HepG2 (cell line): ENCODE results near the gene WDFY1. TPM values are rescaled to one million over a fixed set of nuclear protein-coding genes. Genes with fewer than 3 reads are reported as not detected.
A peak's percentile ranks its signal among the peaks of the same experiment; 100 is the strongest.

Source experiments
- ATAC-seq: fragments of 200-7000 bp; cut with Tn5 transposase; 3 replicates; pipeline ENCODE4 v1.9.1; 2020; ENCODE audit warnings: mild to moderate bottlenecking, moderate library complexity
- BruUV-seq: library from RNA; stranded (reverse); fragments of 400-500 nt; replicated peaks from 2 replicates; lab custom pipeline; 2021; lab: Mats Ljungman, UMichigan
- CTCF ChIA-PET: fragments of 300-600 bp; formaldehyde crosslinking; extraction: SDS; loops from one replicate; lab custom pipeline; 2021; ENCODE audit warnings: low total read pairs, inconsistent platforms, low intra/inter-chr PET ratio; lab: Yijun Ruan, JAX
- POLR2A ChIA-PET: fragments of 350-600 bp; sonication (Branson Sonifier 250); formaldehyde crosslinking; loops from one replicate; lab custom pipeline; 2020; ENCODE audit warnings: antibody characterized with exemption, inconsistent platforms; lab: Yijun Ruan, JAX
- DNase-seq: peaks from one replicate; pipeline ENCODE4 v3.0.0-alpha.2; 2015; ENCODE audit warnings: low spot score
- FAIRE-seq: peaks from 3 replicates; lab custom pipeline; 2011; peaks lifted over from hg19 to GRCh38; lab: Jason Lieb, UNC
- H2AFZ ChIP-seq: one replicate; pipeline ENCODE4 v1.6.1; 2011; ENCODE audit warnings: low read length, inconsistent platforms
- H3K27ac ChIP-seq: fragments of 300-600 bp; 3 replicates; pipeline ENCODE4 v1.8.0; 2011; ENCODE audit warnings: mixed run types, mild to moderate bottlenecking, mixed read lengths, low read length, inconsistent platforms; ENCODE audit not compliant: insufficient read depth; ENCODE audit errors: extremely low read length
- H3K27me3 ChIP-seq, 2 experiments: fragments of 200-600 bp in 1 of 2; 2 replicates in 1 of 2; 3 replicates in 1 of 2; pipeline versions ENCODE4 v1.6.0 to v1.8.0; 2011; ENCODE audit warnings: low read length in 2 of 2, mild to moderate bottlenecking in 2 of 2, moderate library complexity in 2 of 2, inconsistent platforms in 1 of 2; ENCODE audit not compliant: insufficient read depth in 2 of 2, control insufficient read depth in 1 of 2
- H3K36me3 ChIP-seq, 2 experiments: fragments of 200-600 bp in 1 of 2; replicated peaks in 1 of 2; 2 replicates in 1 of 2; 3 replicates in 1 of 2; pipeline versions ENCODE4 v1.5.1 to v1.8.0; 2011; ENCODE audit warnings: low read length in 2 of 2, inconsistent platforms in 1 of 2; ENCODE audit not compliant: insufficient read depth in 2 of 2, control insufficient read depth in 1 of 2
- H3K4me1 ChIP-seq: 2 replicates; pipeline ENCODE4 v1.5.1; 2012; ENCODE audit warnings: low read length, inconsistent platforms; ENCODE audit not compliant: insufficient read depth
- H3K4me2 ChIP-seq: 2 replicates; pipeline ENCODE4 v1.6.0; 2011; ENCODE audit warnings: low read depth, low read length, inconsistent platforms
- H3K4me3 ChIP-seq, 3 experiments: fragments of 200-600 bp in 1 of 3; sonication (generic), shearing (Covaris generic) in 1 of 3; replicated peaks in 1 of 3; 2 replicates each; pipeline ENCODE4 v1.5.1; 2011 to 2016; ENCODE audit warnings: low read length in 3 of 3, inconsistent platforms in 2 of 3, low read depth in 2 of 3, mild to moderate bottlenecking in 2 of 3, control low read depth in 1 of 3, mixed read lengths in 1 of 3; ENCODE audit not compliant: insufficient read depth in 1 of 3
- H3K79me2 ChIP-seq: one replicate; pipeline ENCODE4 v1.6.1; 2011; ENCODE audit warnings: low read length, inconsistent platforms; ENCODE audit not compliant: insufficient read depth
- H3K9ac ChIP-seq: 2 replicates; pipeline ENCODE4 v1.6.0; 2011; ENCODE audit warnings: mild to moderate bottlenecking, low read depth, low read length, inconsistent platforms; ENCODE audit not compliant: insufficient read depth
- H3K9me3 ChIP-seq: 2 replicates; pipeline ENCODE4 v1.5.1; 2012; ENCODE audit warnings: mild to moderate bottlenecking, low read length
- H4K20me1 ChIP-seq: 2 replicates; pipeline ENCODE4 v1.6.0; 2011; ENCODE audit warnings: inconsistent platforms, mild to moderate bottlenecking, low read length, moderate library complexity; ENCODE audit not compliant: insufficient read depth
- CENPX ChIP-seq: sonication (generic); formaldehyde crosslinking; IDR thresholded peaks from 2 replicates; pipeline ENCODE4 v1.9.0; 2021; ENCODE audit warnings: mild to moderate bottlenecking, missing genetic modification reagents, moderate library complexity
- EHMT2 ChIP-seq: fragments of 200-600 bp; sonication (generic); IDR thresholded peaks from 2 replicates; pipeline ENCODE4 v1.7.0; 2017; ENCODE audit warnings: antibody characterized with exemption, low read depth, low read length, borderline replicate concordance
- GPN1 ChIP-seq: sonication (generic); formaldehyde crosslinking; IDR thresholded peaks from 2 replicates; pipeline ENCODE4 v1.5.1; 2020; ENCODE audit warnings: missing genetic modification reagents, borderline replicate concordance
- GZF1 ChIP-seq: sonication (generic); formaldehyde crosslinking; IDR thresholded peaks from 2 replicates; pipeline ENCODE4 v1.5.1; 2020; ENCODE audit warnings: mild to moderate bottlenecking, missing genetic modification reagents
- KLF6 ChIP-seq: IDR thresholded peaks from 2 replicates; pipeline ENCODE4 v1.8.0; 2016; ENCODE audit warnings: missing biosample characterization, missing genetic modification reagents
- NR2F2 ChIP-seq: IDR thresholded peaks from 2 replicates; pipeline ENCODE4 v1.6.1; 2012; ENCODE audit warnings: low read depth, inconsistent platforms, borderline replicate concordance
- TARDBP ChIP-seq: sonication (generic); formaldehyde crosslinking; IDR thresholded peaks from 2 replicates; pipeline ENCODE4 v1.8.0; 2022; ENCODE audit warnings: mild to moderate bottlenecking, missing genetic modification reagents
- TRIM24 ChIP-seq: sonication (generic); formaldehyde crosslinking; IDR thresholded peaks from 2 replicates; pipeline ENCODE4 v1.8.0; 2022; ENCODE audit warnings: mild to moderate bottlenecking, missing genetic modification reagents
- ZFYVE20 ChIP-seq: sonication (generic); formaldehyde crosslinking; IDR thresholded peaks from 2 replicates; pipeline ENCODE4 v1.8.0; 2023; ENCODE audit warnings: low read depth, mild to moderate bottlenecking, moderate library complexity, missing genetic modification reagents, borderline replicate concordance
- ZNF367 ChIP-seq: sonication (generic); formaldehyde crosslinking; IDR thresholded peaks from 2 replicates; pipeline ENCODE4 v1.4.0; 2020; ENCODE audit warnings: missing genetic modification reagents, borderline replicate concordance
- ZNF451 ChIP-seq: sonication (generic); formaldehyde crosslinking; IDR thresholded peaks from 2 replicates; pipeline ENCODE4 v1.5.0; 2020; ENCODE audit warnings: mild to moderate bottlenecking, missing genetic modification reagents
- ZNF556 ChIP-seq: sonication (generic); formaldehyde crosslinking; IDR thresholded peaks from 2 replicates; pipeline ENCODE4 v1.4.0; 2020; ENCODE audit warnings: mild to moderate bottlenecking, missing genetic modification reagents, borderline replicate concordance
- ZNF562 ChIP-seq: sonication (generic); formaldehyde crosslinking; IDR thresholded peaks from 2 replicates; pipeline ENCODE4 v1.8.0; 2022; ENCODE audit warnings: missing genetic modification reagents, borderline replicate concordance
- ZNF678 ChIP-seq: sonication (generic); formaldehyde crosslinking; IDR thresholded peaks from 2 replicates; pipeline ENCODE4 v1.4.0; 2020; ENCODE audit warnings: mild to moderate bottlenecking, missing genetic modification reagents
- ZSCAN29 ChIP-seq: sonication (generic); formaldehyde crosslinking; conservative IDR thresholded peaks from 2 replicates; pipeline ENCODE4 v1.4.0; 2020; ENCODE audit warnings: mild to moderate bottlenecking, missing genetic modification reagents
- WGBS: methylation state at CpG from one replicate; pipeline ENCODE4 v1.1.6; 2017; ENCODE audit warnings: low lambda C conversion rate; 5-methylcytosine and 5-hydroxymethylcytosine counted together
- in situ Hi-C: cut with HindIII; loops from 2 replicates; pipeline ENCODE4 v1.10.0; 2017; ENCODE audit warnings: low pct_unique_long_range_greater_than_20kb; ENCODE audit not compliant: extremely low pct_ligation_motif_present
- intact Hi-C: fragments of 100-400 bp; cut with micrococcal nuclease; formaldehyde crosslinking; loops from one replicate; pipeline ENCODE4 v1.10.0; 2022; ENCODE audit not compliant: unreplicated experiment
- polyA plus RNA-seq, 8 experiments: library from polyadenylated mRNA; depleted of rRNA in 3 of 8; stranded (reverse) in 7 of 8; unstranded in 1 of 8; fragments of >200 nt; fragmentation: Illumina TruSeq in 4 of 8; extraction: Trizol in 4 of 8; gene quantifications; 2 replicates each; pipeline versions ENCODE4 v1.2.1 to v1.2.3, GENCODE V29; 2011 to 2016; ENCODE audit warnings: low read depth in 4 of 8, missing spikeins in 1 of 8, mixed read lengths in 1 of 8; ENCODE audit not compliant: insufficient read depth in 1 of 8
- total RNA-seq, 5 experiments: library from RNA; depleted of rRNA; stranded (reverse); fragments of >200 nt; fragmentation: Illumina TruSeq; extraction: Trizol; gene quantifications; 2 replicates each; pipeline ENCODE4 v1.2.3, GENCODE V29; 2016; ENCODE audit warnings: low read depth in 1 of 5
- TF ChIP-seq, protein P1 (sequence below): fragments of 450-650 bp; IDR thresholded peaks from 2 replicates; pipeline ENCODE4 v1.6.1; 2016
- TF ChIP-seq, protein P2 (sequence below): sonication (generic); formaldehyde crosslinking; IDR thresholded peaks from 2 replicates; pipeline ENCODE4 v1.4.0; 2020; ENCODE audit warnings: missing genetic modification reagents

Gene WDFY1
- total and polyA plus RNA-seq, 2 of the 13 experiments (the other 11 are each of a cell fraction or from before 2014, with no cell fraction given): 77.0 to 78.4 TPM

GRCh38 chr2:223828314-223828713 lies 116.8 kb downstream of the WDFY1 start:
- in situ Hi-C loops: no loop called here
- Histone ChIP-seq H3K36me3 (no peaks in the 10 kb centered on the region), H3K27me3 (no peaks in the 10 kb centered on the region), H3K9me3 (no peaks in the 10 kb centered on the region), H3K4me3 (no peak overlapping the region), H3K79me2 (peaks cover 3% of the 10 kb centered on the region), H3K27ac (no peak overlapping the region), H3K9ac (no peak overlapping the region), H3K4me1 (peaks cover 13% of the 10 kb centered on the region), H4K20me1 (no peaks in the 10 kb centered on the region), H3K4me2 (no peak overlapping the region), H2AFZ (no peak overlapping the region)
- TF ChIP-seq NR2F2: no peak
- TF ChIP-seq, protein P1, sequence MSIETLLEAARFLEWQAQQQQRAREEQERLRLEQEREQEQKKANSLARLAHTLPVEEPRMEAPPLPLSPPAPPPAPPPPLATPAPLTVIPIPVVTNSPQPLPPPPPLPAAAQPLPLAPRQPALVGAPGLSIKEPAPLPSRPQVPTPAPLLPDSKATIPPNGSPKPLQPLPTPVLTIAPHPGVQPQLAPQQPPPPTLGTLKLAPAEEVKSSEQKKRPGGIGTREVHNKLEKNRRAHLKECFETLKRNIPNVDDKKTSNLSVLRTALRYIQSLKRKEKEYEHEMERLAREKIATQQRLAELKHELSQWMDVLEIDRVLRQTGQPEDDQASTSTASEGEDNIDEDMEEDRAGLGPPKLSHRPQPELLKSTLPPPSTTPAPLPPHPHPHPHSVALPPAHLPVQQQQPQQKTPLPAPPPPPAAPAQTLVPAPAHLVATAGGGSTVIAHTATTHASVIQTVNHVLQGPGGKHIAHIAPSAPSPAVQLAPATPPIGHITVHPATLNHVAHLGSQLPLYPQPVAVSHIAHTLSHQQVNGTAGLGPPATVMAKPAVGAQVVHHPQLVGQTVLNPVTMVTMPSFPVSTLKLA: peak; percentile 90
- ChIA-PET CTCF (no interaction called here), POLR2A (no interaction called here)
- intact Hi-C loops: no loop called here
- DNase-seq: no peak
- no peak; the same call in 2 of the 3 replicates for ATAC-seq
- no TSS peak for BruUV-seq
- 93% methylated on average over 6 of the region's 6 CpGs for WGBS
- no peak for FAIRE-seq

DNA sequence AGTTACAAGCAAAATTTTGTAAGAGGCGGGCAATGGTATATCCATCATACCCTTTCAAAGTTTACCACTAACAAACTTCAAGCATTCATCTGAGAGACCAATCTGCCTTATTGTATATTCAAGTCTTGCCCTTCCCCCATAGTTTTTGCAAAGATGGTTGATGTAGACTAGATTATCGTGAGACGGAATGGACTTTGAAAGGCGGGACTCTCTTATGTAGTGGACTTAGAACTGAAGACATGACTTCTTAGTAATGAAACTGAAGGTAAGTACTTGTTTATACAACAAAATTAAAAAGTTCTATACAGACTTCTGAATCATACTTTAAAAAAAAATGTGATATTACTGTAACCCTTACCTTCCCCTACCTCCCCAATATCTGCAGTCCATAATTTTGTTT lies 118.1 kb downstream of the WDFY1 start:
- 72% methylated on average over 4 of the region's 4 CpGs for WGBS
- Histone ChIP-seq H3K4me3 (no peak overlapping the region), H3K9me3 (no peaks in the 10 kb centered on the region), H4K20me1 (no peaks in the 10 kb centered on the region), H3K27me3 (no peaks in the 10 kb centered on the region), H2AFZ (no peak overlapping the region), H3K27ac (no peak overlapping the region), H3K4me2 (no peak overlapping the region), H3K4me1 (no peaks in the 10 kb centered on the region), H3K79me2 (no peaks in the 10 kb centered on the region), H3K36me3 (no peaks in the 10 kb centered on the region), H3K9ac (no peak overlapping the region)
- FAIRE-seq (no peak), ATAC-seq (no peak), DNase-seq (no peak)
- intact Hi-C loops (no loop called here), in situ Hi-C loops (no loop called here)
- no TSS peak for BruUV-seq
- ChIA-PET POLR2A (no interaction called here), CTCF (no interaction called here)
- no peak for TF ChIP-seq ZNF556
- no peak for TF ChIP-seq ZSCAN29
- TF ChIP-seq ZNF562 (CRISPR knock-in tag): no peak
- TF ChIP-seq ZNF451: no peak
- TF ChIP-seq TRIM24: no peak
- TF ChIP-seq, protein P2, sequence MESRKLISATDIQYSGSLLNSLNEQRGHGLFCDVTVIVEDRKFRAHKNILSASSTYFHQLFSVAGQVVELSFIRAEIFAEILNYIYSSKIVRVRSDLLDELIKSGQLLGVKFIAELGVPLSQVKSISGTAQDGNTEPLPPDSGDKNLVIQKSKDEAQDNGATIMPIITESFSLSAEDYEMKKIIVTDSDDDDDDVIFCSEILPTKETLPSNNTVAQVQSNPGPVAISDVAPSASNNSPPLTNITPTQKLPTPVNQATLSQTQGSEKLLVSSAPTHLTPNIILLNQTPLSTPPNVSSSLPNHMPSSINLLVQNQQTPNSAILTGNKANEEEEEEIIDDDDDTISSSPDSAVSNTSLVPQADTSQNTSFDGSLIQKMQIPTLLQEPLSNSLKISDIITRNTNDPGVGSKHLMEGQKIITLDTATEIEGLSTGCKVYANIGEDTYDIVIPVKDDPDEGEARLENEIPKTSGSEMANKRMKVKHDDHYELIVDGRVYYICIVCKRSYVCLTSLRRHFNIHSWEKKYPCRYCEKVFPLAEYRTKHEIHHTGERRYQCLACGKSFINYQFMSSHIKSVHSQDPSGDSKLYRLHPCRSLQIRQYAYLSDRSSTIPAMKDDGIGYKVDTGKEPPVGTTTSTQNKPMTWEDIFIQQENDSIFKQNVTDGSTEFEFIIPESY (CRISPR knock-in tag): no peak
- TF ChIP-seq KLF6 (CRISPR knock-in tag): no peak
- TF ChIP-seq EHMT2: no peak
- no peak for TF ChIP-seq ZFYVE20 (CRISPR knock-in tag)
- no peak for TF ChIP-seq GPN1 (CRISPR knock-in tag)
- TF ChIP-seq GZF1 (CRISPR knock-in tag): no peak
- no peak for TF ChIP-seq CENPX (CRISPR knock-in tag)
- TF ChIP-seq TARDBP: no peak
- TF ChIP-seq ZNF678 (CRISPR knock-in tag): no peak
- no peak for TF ChIP-seq ZNF367
